Jurkat, Clone E6-1 (cell line): ENCODE measurements around the gene INPP5K.
A peak's percentile ranks its signal among the peaks of the same experiment; 100 is the strongest.

Experiments used
- DNase-seq: peaks from one replicate; pipeline ENCODE4 v3.0.0-alpha.2; 2011; ENCODE audit warnings: low read depth, low spot score
- H3K4me3 ChIP-seq: 2 replicates; pipeline ENCODE4 v1.5.1; 2011; ENCODE audit warnings: mild to moderate bottlenecking, low read length, control low read depth, moderate library complexity

The INPP5K gene

DNA sequence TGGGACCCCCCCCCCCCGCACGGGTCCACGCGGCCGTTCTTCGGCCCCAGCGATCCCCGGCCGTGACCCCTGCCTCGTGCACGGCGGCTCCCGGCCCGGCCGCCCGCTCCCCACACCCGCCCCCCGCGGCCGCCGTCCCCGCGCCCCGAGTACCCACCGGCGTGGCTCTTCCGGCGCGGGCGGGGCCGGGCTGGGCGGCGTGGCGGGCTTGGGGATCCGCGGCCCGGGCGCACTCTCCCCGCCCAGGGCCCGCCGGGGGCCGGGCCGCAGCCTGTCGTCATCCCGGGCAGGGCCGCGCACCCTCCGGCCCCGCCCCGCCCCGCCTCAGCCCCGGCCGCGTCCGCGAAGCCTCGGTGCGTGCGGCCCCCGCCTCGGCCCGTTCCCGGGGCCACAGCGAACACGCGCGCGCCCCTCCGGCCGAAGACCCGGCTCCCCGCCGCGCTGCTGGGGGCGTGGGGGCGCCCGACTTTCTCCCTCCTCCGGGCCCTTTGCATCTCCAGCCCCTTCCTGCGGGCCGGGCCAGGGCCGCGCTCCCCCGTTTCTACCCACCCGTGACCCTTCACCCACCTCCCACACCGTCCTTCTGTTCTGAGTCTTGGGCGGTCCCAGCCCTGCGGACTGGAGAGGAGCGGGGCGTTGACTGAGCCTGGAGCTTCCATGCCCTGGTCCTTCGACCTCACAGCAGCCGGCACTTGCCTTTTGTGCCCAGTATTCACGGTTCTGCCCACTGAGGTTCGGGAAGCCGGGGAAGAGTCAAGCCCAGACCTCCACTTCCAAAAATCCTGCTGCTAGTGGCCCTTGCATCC is 24.8 kb downstream of the INPP5K start:
- DNase-seq, result no peak
- peak overlapping the region; percentile 74 for H3K4me3 ChIP-seq

DNA sequence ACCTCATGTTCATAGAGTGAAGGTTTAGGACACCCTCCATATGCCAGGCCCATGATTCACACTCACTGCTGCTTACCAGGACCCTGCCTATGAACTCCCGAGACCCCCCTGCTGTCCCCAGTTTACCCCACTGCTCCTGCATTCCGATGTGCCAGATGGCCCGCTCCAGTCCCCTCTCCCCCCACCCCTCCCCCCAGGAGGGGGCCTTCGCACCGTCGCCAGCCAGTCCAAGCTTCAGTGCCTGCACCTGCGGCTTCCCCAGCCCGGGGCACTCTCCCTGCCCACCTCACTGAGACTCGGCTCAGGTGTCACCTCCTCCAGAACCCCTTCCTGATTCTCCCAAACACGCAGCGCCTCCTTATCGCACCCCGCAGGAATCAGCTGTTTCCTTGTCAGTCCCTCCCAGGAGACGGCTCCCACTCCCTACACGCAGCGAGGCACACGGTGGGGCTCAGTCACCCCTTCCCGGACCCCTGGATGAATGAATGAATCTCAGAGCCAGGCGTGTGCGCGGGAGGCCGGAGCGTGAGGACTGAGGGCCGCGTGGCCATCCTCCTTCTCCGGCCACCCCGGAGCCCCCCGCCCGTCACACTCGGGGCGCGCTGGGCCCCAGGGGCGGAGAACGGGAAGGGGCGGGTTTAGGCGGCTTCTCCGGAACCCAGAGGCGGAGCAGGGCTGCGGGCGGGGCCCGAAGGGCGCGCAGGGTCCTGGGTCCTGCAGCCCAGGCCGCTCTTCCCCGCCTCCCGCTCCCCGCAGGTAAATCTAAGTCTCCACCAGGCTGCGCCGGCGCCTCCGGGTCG is 25.6 kb downstream of the INPP5K start:
- peak; percentile 27 for DNase-seq
- peak overlapping the region; percentile 74 for H3K4me3 ChIP-seq

GRCh38 chr17:1488826-1489270 is 27.6 kb downstream of the INPP5K start:
- DNase-seq, result no peak
- no peak overlapping the region for H3K4me3 ChIP-seq

- no peak overlapping the region for H3K4me3 ChIP-seq
- no peak for DNase-seq
These were observed 28.2 kb downstream of the INPP5K start for GRCh38 chr17:1487939-1488825.

- DNase-seq, result no peak
- H3K4me3 ChIP-seq, result no peak overlapping the region
These were observed 29.4 kb downstream of the INPP5K start for GRCh38 chr17:1486802-1487695.

DNA sequence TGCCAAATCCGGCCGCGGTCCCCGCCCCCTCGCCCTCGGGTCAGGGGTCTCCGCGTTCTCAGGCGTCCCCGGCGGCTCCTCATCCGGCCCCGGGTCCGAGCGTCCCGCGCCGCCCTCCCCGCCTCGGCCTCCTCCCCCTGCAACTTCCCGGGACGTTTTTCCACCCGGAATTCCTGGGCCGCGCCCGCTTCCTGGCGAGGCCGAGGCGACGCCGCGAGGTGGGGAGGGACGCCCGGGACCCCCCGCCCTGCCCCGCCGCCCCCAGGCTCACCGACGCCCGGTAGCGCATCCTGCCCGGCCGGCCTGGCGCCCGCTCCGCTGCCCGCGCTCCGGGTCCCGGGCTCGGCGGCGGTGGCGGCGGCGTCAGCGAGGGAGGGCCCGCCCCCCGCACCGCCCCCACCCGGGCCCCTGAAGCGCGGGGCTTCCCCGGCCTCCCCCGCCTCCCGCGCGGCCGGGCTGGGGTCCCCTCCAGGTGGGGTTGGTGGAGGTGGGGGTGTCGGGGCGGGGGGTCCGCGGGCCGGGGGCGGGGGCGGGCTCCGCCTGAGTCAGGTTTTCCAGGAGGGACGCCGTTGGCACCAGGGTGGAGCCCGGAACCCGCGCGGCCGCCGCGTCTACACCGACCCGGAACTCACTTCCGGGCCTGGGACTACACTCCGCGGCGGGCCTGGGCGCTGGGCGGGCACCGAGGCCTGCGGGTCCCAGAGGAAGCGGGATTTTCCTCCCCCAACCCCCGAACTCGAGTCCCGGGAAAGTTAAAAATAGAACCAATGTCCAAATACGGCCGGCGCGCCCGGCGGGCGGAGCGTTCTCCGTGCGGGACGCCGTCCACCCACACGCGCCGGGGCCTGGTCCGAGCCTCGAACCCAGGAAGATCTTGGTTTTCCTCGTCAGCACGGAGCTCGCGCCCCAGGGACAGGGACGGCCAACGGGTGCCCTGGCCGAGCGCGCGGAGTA is 30.7 kb downstream of the INPP5K start:
- peak overlapping the region; percentile 40 for H3K4me3 ChIP-seq
- DNase-seq, result no peak

DNA sequence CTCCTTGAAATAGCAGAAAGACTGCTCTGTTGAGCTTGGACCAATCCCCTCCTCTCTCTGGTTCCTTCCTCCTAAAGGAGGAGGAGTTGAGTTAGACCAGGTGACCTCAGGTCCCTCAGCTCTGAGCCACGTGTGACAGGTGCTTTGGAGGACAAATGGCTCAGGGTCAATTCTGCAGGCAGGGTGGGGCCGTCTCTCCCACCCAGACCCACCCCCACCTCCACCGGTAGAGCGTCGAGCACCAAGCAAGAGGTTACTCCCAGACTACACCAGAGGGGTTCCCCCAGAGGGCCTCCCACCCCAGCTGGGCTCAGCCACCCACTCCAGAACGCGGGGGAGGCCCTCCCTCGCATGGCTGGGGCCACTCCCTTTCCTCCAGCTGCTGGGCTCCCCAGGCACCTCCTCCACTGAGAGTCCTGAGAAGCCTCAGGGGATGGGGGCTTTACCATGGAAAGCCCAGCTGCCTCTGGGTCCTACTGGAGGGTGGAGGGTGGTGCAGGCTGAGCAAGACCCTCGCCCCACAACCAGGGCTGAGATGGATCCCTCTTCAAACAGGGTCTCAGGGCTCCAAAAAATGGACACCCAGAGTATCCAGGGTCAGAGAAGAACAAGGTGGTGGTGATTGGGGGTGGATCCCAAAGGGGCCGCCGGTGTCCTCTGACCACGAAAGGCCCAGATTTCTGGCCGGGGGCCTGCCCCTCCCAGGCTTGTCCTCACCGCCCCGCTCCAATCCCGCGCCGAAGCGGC is 31.6 kb downstream of the INPP5K start:
- peak overlapping the region; percentile 40 for H3K4me3 ChIP-seq
- DNase-seq, result no peak

- H3K4me3 ChIP-seq, result no peak overlapping the region
These were observed 32.3 kb downstream of the INPP5K start for GRCh38 chr17:1484060-1484535.

GRCh38 chr17:1482680-1483079 is 33.7 kb downstream of the INPP5K start:
- DNase-seq, result no peak
- H3K4me3 ChIP-seq, result no peak overlapping the region

More at GRCh38 chr17:1484060-1484535, 32.3 kb downstream of the INPP5K start:
- DNase-seq, result no peak

- DNase-seq, result no peak
- no peak overlapping the region for H3K4me3 ChIP-seq
These were observed 34.7 kb downstream of the INPP5K start for GRCh38 chr17:1481736-1482135.

GRCh38 chr17:1480747-1481465 is 35.5 kb downstream of the INPP5K start:
- no peak overlapping the region for H3K4me3 ChIP-seq
- DNase-seq, result no peak

DNA sequence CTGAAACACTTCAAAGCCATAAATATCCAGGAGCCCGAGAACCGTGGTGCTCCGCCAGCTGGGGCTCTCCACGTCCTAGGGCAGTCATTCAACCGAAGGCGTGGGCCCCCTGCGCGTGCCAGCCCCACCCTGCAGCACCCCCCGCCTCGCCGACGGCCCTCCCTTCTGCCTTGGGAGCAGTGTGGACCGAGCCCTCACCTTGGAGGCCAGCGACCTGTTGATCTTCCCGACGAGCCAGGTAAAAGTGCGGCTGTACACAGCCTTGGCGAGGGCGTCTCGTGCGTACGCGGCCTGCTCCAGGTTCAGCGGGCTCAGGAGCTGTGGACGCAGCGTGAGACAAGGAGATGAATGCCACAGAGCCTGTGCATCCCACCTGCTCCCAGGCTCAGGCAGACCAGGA is 38.0 kb downstream of the INPP5K start:
- no peak overlapping the region for H3K4me3 ChIP-seq
- DNase-seq, result no peak

DNA sequence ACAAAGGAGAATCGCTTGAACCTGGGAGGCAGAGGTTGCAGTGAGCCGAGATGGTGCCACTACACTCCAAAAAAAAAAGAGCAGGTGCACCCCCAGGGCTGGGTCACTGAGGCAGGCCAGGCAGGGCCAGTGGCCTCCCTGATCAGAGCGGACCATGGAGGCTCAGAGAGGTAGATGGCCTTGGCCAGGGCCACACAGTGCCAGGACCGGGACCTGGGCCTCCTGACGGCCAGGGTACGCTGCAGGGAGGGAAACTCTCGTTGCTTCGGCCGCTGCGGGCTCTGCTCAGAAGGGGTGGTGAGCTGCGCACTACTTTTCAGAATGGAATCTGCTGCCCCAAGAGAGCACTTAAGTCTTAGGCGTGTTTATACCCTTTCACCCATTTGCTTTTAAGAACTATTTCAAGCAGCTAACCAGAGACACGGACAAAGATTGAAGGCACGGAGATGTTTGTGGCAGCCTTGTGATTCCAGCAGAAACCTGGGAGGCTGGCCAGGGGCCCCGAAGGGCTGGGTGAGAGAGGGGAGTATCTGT is 41.0 kb downstream of the INPP5K start:
- DNase-seq, result no peak
- H3K4me3 ChIP-seq, result no peak overlapping the region

DNA sequence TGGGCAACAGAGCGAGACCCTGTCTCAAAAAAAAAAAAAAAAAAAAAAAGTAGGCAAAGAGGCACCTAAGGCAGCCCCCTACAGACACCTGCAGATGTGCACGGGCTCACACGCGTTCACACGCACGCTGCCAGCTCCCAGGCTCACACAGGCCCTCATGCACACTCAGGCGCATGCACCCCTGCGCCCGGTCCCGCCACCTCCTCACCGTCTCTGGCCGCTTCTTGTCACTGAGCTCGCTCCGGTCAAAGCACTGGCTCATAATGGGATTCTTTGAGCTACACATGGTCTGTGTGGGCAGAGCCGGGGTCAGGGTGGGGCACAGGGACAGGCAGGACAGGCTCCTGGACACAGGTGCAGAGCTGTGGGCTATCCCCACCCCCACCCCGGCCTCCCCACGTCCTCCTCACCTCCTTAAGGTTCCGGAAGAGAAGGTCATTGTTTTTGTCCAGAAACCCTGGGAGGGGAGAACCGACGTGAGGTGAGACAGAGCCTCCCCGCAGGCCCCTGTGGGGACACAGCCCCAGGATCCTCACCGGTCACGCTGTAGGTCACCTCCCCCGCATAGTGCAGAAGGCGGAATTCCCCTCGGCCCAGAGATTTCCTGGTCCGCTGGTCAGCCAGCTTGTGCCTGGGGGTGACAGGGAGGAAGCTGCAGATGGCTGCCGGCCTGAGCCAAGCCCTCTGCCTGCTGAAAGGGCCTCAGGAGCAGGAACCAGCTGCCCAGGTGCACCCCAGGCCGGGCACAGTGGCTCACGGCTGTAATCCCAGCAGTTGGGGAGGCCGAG is 41.8 kb downstream of the INPP5K start:
- H3K4me3 ChIP-seq, result no peak overlapping the region
- DNase-seq, result no peak

DNA sequence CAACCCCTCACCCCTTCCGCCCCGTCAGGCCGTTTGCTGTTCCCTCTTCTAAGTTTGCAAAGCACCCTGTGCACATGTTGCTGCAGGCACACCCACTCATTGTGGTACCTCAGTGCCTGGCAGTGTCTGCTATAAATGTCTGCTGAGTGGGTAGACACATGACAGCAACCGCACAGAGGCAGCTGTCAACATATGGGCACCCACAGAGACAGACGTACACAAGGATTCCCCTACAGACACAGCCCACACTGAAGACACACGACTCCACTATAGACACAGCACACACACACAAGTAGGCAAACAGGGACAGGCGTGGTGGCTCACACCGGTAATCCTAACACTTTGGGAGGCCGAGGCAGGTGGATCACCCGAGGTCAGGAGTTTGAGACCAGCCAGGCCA is 42.6 kb downstream of the INPP5K start:
- DNase-seq, result no peak
- H3K4me3 ChIP-seq, result no peak overlapping the region
